ENCODE measurements around the gene NT5C3B.

- TF ChIP-seq CTCF (optimal IDR thresholded peaks at IDR 0.05 in 1 of 3, IDR thresholded peaks at IDR 0.05 in 1 of 3, conservative IDR thresholded peaks at IDR 0.05 in 1 of 3; ENCODE audit: extremely low read depth in 1 of 3, insufficient read depth in 2 of 3, low read length in 3 of 3) (peak in 1 of 3 experiments; percentile 30), EZH2 (IDR thresholded peaks at IDR 0.05; ENCODE audit: low read length) (no peak)
These were observed 29.0 kb upstream of the NT5C3B start, which contains the start of gene KLHL11 for GRCh38 chr17:41864836-41865595.
